Astrocyte (in vitro differentiated cells and primary cell): ENCODE results near the gene FAM217A. TPM values are rescaled to one million over a fixed set of nuclear protein-coding genes. Genes with fewer than 3 reads are reported as not detected.

Experiments used
- DNase-seq: peaks from one replicate; pipeline ENCODE4 v3.0.0-alpha.2; 2010; ENCODE audit warnings: low read depth
- FAIRE-seq: peaks from 2 replicates; lab custom pipeline; 2011; peaks lifted over from hg19 to GRCh38; lab: Jason Lieb, UNC
- H2AFZ ChIP-seq: 2 replicates; pipeline ENCODE4 v1.6.0; 2012; ENCODE audit warnings: low read depth, low read length, inconsistent platforms
- H3K27ac ChIP-seq: 2 replicates; pipeline ENCODE4 v1.5.1; 2011; ENCODE audit warnings: low read depth, low read length, inconsistent platforms
- H3K27me3 ChIP-seq: 2 replicates; pipeline ENCODE4 v1.6.0; 2011; ENCODE audit warnings: low read length, inconsistent platforms; ENCODE audit not compliant: insufficient read depth
- H3K36me3 ChIP-seq: 2 replicates; pipeline ENCODE4 v1.5.1; 2011; ENCODE audit warnings: low read length, inconsistent platforms; ENCODE audit not compliant: insufficient read depth
- H3K4me1 ChIP-seq: 2 replicates; pipeline ENCODE4 v1.5.1; 2011; ENCODE audit warnings: low read length, inconsistent platforms; ENCODE audit not compliant: insufficient read depth
- H3K4me2 ChIP-seq: 2 replicates; pipeline ENCODE4 v1.6.0; 2012; ENCODE audit warnings: low read length, inconsistent platforms
- H3K4me3 ChIP-seq: 2 replicates; pipeline ENCODE4 v1.5.1; 2011; ENCODE audit warnings: low read depth, mild to moderate bottlenecking, low read length, inconsistent platforms; ENCODE audit not compliant: insufficient read depth
- H3K79me2 ChIP-seq: 2 replicates; pipeline ENCODE4 v1.6.0; 2012; ENCODE audit warnings: mild to moderate bottlenecking, low read length, inconsistent platforms; ENCODE audit not compliant: insufficient read depth
- H3K9ac ChIP-seq: 2 replicates; pipeline ENCODE4 v1.6.0; 2012; ENCODE audit warnings: mild to moderate bottlenecking, low read length, inconsistent platforms
- H3K9me3 ChIP-seq: 2 replicates; pipeline ENCODE4 v1.5.1; 2012; ENCODE audit warnings: low read depth, mild to moderate bottlenecking, low read length, inconsistent platforms; ENCODE audit not compliant: insufficient read depth
- H4K20me1 ChIP-seq: 2 replicates; pipeline ENCODE4 v1.6.0; 2012; ENCODE audit warnings: low read length, inconsistent platforms; ENCODE audit not compliant: insufficient read depth
- H3K27ac Mint-ChIP-seq: one replicate; pipeline ENCODE4 v1.8.0; 2021; ENCODE audit warnings: mild to moderate bottlenecking, mixed read lengths; ENCODE audit not compliant: unreplicated experiment
- H3K27me3 Mint-ChIP-seq: one replicate; pipeline ENCODE4 v1.8.0; 2021; ENCODE audit warnings: low read depth, mixed read lengths; ENCODE audit not compliant: unreplicated experiment
- H3K36me3 Mint-ChIP-seq: one replicate; pipeline ENCODE4 v1.8.0; 2021; ENCODE audit warnings: low read depth, mixed read lengths; ENCODE audit not compliant: unreplicated experiment
- H3K4me1 Mint-ChIP-seq: one replicate; pipeline ENCODE4 v1.8.0; 2021; ENCODE audit warnings: low read depth, mixed read lengths; ENCODE audit not compliant: unreplicated experiment
- H3K4me3 Mint-ChIP-seq: one replicate; pipeline ENCODE4 v1.8.0; 2021; ENCODE audit warnings: mild to moderate bottlenecking, moderate library complexity, mixed read lengths; ENCODE audit not compliant: unreplicated experiment
- H3K9me3 Mint-ChIP-seq: one replicate; pipeline ENCODE4 v1.8.0; 2021; ENCODE audit warnings: mild to moderate bottlenecking, mixed read lengths; ENCODE audit not compliant: unreplicated experiment
- CTCF ChIP-seq: IDR thresholded peaks from 2 replicates; pipeline ENCODE4 v1.5.1; 2011; ENCODE audit warnings: low read depth, mild to moderate bottlenecking, inconsistent platforms, low read length, moderate library complexity; ENCODE audit not compliant: insufficient read depth
- EZH2 ChIP-seq: IDR thresholded peaks from 2 replicates; pipeline ENCODE4 v1.6.1; 2012; ENCODE audit warnings: mild to moderate bottlenecking, low read length, inconsistent platforms; ENCODE audit not compliant: insufficient read depth
- total RNA-seq: library from RNA; stranded (reverse); gene quantifications from 2 replicates; pipeline ENCODE4 v1.2.1, GENCODE V29; 2021

FAM217A gene
- total RNA-seq, 1 donor from 2014 or later, result not detected

- DNase-seq, result peak; percentile 37
- no peaks in the 10 kb centered on the region for H3K27me3 ChIP-seq
- H3K9ac ChIP-seq, result peak overlapping the region; percentile 16
- H3K27me3 Mint-ChIP-seq, result no peaks in the 10 kb centered on the region
- H3K27ac ChIP-seq, result peak overlapping the region; percentile 86
- H2AFZ ChIP-seq, result no peak overlapping the region
- peaks cover 17% of the 10 kb centered on the region for H3K36me3 Mint-ChIP-seq
- H3K9me3 Mint-ChIP-seq, result no peaks in the 10 kb centered on the region
- peaks cover 26% of the 10 kb centered on the region for H3K4me1 Mint-ChIP-seq
- H3K27ac Mint-ChIP-seq, result no peak overlapping the region
- no peaks in the 10 kb centered on the region for H3K9me3 ChIP-seq
- peak overlapping the region; percentile 70 for H3K4me2 ChIP-seq
- TF ChIP-seq EZH2, result no peak
- no peak for TF ChIP-seq CTCF
- H3K4me3 Mint-ChIP-seq, result no peak overlapping the region
- no peak for FAIRE-seq
- H4K20me1 ChIP-seq, result no peaks in the 10 kb centered on the region
- peaks cover 2% of the 10 kb centered on the region for H3K79me2 ChIP-seq
- H3K36me3 ChIP-seq, result peaks cover 33% of the 10 kb centered on the region
- H3K4me3 ChIP-seq, result peak overlapping the region; percentile 1
- peaks cover 40% of the 10 kb centered on the region for H3K4me1 ChIP-seq
These were observed 46.6 kb upstream of the FAM217A start for GRCh38 chr6:4125500-4125899.

- Mint-ChIP-seq H3K27me3 (no peaks in the 10 kb centered on the region), H3K27ac (no peak overlapping the region), H3K9me3 (no peaks in the 10 kb centered on the region), H3K4me1 (peaks cover 26% of the 10 kb centered on the region), H3K4me3 (no peak overlapping the region), H3K36me3 (peaks cover 13% of the 10 kb centered on the region)
- H3K9me3 ChIP-seq, result no peaks in the 10 kb centered on the region
- H3K27me3 ChIP-seq, result no peaks in the 10 kb centered on the region
- no peak overlapping the region for H3K4me2 ChIP-seq
- H3K27ac ChIP-seq, result no peak overlapping the region
- H2AFZ ChIP-seq, result no peak overlapping the region
- TF ChIP-seq EZH2, result no peak
- H3K9ac ChIP-seq, result no peak overlapping the region
- FAIRE-seq (no peak), DNase-seq (no peak)
- H3K79me2 ChIP-seq, result no peaks in the 10 kb centered on the region
- peaks cover 39% of the 10 kb centered on the region for H3K4me1 ChIP-seq
- H3K4me3 ChIP-seq, result no peak overlapping the region
- no peaks in the 10 kb centered on the region for H4K20me1 ChIP-seq
- H3K36me3 ChIP-seq, result peaks cover 30% of the 10 kb centered on the region
These were observed 45.4 kb upstream of the FAM217A start for GRCh38 chr6:4124351-4124750.

- no peak overlapping the region for H3K4me3 Mint-ChIP-seq
These were observed 36.8 kb upstream of the FAM217A start for GRCh38 chr6:4115741-4116140.

More at GRCh38 chr6:4115741-4116140, 36.8 kb upstream of the FAM217A start:
- Histone ChIP-seq H3K9me3 (no peaks in the 10 kb centered on the region), H4K20me1 (no peaks in the 10 kb centered on the region), H3K4me2 (no peak overlapping the region), H3K27ac (no peak overlapping the region), H3K4me3 (no peak overlapping the region), H3K27me3 (no peaks in the 10 kb centered on the region), H2AFZ (no peak overlapping the region), H3K4me1 (no peaks in the 10 kb centered on the region), H3K9ac (no peak overlapping the region), H3K36me3 (peaks cover 35% of the 10 kb centered on the region), H3K79me2 (no peaks in the 10 kb centered on the region)
- TF ChIP-seq EZH2 (no peak), CTCF (no peak)
- Mint-ChIP-seq H3K9me3 (no peaks in the 10 kb centered on the region), H3K4me1 (peaks cover 13% of the 10 kb centered on the region), H3K36me3 (peaks cover 18% of the 10 kb centered on the region), H3K27me3 (no peaks in the 10 kb centered on the region), H3K27ac (no peak overlapping the region)
- FAIRE-seq, result no peak
- DNase-seq, result no peak
